Tibial nerve (tissue), 4 donors: Measurements from ENCODE around the gene CYP27C1.

Source experiments
- EP300 ChIP-seq, 2 donors: sonication (generic); formaldehyde crosslinking; IDR thresholded peaks; one replicate each; pipeline ENCODE4 v1.6.1; 2017; ENCODE audit warnings: antibody characterized with exemption in 2 of 2, mild to moderate bottlenecking in 1 of 2
- POLR2A ChIP-seq, 2 donors: fragments of 450-650 bp; IDR thresholded peaks; one replicate each; pipeline ENCODE4 v1.6.1; 2017; ENCODE audit warnings: antibody characterized with exemption in 2 of 2, mild to moderate bottlenecking in 2 of 2, moderate library complexity in 2 of 2
- TF ChIP-seq, protein P1 (sequence below), 5 experiments: fragments of 200-600 bp in 3 of 5; fragments of 450-650 bp in 2 of 5; sonication (generic) in 3 of 5; IDR thresholded peaks; one replicate each; pipeline ENCODE4 v1.5.1; 2016 to 2019; ENCODE audit warnings: antibody characterized with exemption in 5 of 5, mild to moderate bottlenecking in 3 of 5, moderate library complexity in 2 of 5

DNA sequence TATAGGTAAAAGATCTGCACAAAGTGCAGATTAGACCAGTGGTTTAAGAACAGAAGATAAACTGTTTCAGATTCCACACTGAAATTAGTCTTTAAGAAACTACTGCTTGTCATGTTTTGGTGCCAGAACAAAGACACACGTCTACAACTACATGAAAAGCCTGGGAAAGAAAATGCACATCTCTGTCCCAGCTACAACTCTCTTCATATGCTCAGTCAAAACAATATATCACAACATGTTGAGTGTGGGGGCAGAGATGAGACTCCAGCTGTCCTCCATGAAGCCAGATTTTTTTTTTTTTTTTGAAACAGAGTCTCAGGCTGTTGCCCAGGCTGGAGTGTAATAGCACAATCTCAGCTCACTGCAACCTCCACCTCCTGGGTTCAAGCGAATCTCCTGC is 60.6 kb downstream of the CYP27C1 start:
- TF ChIP-seq, protein P1, sequence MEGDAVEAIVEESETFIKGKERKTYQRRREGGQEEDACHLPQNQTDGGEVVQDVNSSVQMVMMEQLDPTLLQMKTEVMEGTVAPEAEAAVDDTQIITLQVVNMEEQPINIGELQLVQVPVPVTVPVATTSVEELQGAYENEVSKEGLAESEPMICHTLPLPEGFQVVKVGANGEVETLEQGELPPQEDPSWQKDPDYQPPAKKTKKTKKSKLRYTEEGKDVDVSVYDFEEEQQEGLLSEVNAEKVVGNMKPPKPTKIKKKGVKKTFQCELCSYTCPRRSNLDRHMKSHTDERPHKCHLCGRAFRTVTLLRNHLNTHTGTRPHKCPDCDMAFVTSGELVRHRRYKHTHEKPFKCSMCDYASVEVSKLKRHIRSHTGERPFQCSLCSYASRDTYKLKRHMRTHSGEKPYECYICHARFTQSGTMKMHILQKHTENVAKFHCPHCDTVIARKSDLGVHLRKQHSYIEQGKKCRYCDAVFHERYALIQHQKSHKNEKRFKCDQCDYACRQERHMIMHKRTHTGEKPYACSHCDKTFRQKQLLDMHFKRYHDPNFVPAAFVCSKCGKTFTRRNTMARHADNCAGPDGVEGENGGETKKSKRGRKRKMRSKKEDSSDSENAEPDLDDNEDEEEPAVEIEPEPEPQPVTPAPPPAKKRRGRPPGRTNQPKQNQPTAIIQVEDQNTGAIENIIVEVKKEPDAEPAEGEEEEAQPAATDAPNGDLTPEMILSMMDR (IDR thresholded peaks at IDR 0.05) = no peak
- TF ChIP-seq EP300 (IDR thresholded peaks at IDR 0.05) = no peak
- TF ChIP-seq POLR2A (IDR thresholded peaks at IDR 0.05) = no peak
